Stimulated activated CD4-positive, alpha-beta T cell treated with anti-CD3 and anti-CD28 coated beads, Interleukin-1b, Interleukin-23, amount 100 ng/mL, for 48 hours (primary cell): ENCODE measurements around the gene NCKAP5.

ENCODE experiments used
- DNase-seq: peaks from one replicate; pipeline ENCODE4 v3.0.0-alpha.2; 2020

Gene NCKAP5

GRCh38 chr2:132680544-132680943 is 887.7 kb downstream of the NCKAP5 start:
- DNase-seq, result no peak

- no peak for DNase-seq
Observed at GRCh38 chr2:132678483-132678882, 889.8 kb downstream of the NCKAP5 start.

GRCh38 chr2:132677661-132678060 is 890.6 kb downstream of the NCKAP5 start:
- DNase-seq, result no peak

GRCh38 chr2:132676999-132677398 is 891.3 kb downstream of the NCKAP5 start:
- no peak for DNase-seq

GRCh38 chr2:132671151-132671835 is 897.0 kb downstream of the NCKAP5 start:
- DNase-seq, result no peak

- DNase-seq, result no peak
Observed at GRCh38 chr2:132670496-132671150, 897.6 kb downstream of the NCKAP5 start.

- no peak for DNase-seq
Observed at GRCh38 chr2:132669908-132670495, 898.3 kb downstream of the NCKAP5 start, which contains the start of gene LYPD1. Gene LYPD1, minus strand, starts transcription at chr2:132670205. Its CDS starts 273 bp downstream, at chr2:132669932.

- DNase-seq, result no peak
Observed at GRCh38 chr2:132668987-132669907, 899.0 kb downstream of the NCKAP5 start.

- no peak for DNase-seq
Observed at GRCh38 chr2:132668189-132668823, 900.0 kb downstream of the NCKAP5 start.

GRCh38 chr2:132667706-132668105 is 900.6 kb downstream of the NCKAP5 start:
- DNase-seq, result no peak

- no peak for DNase-seq
Observed at GRCh38 chr2:132665401-132666140, 902.7 kb downstream of the NCKAP5 start.

GRCh38 chr2:132664096-132664495 is 904.2 kb downstream of the NCKAP5 start:
- no peak for DNase-seq

GRCh38 chr2:132662732-132663131 is 905.5 kb downstream of the NCKAP5 start:
- DNase-seq, result no peak

- no peak for DNase-seq
Observed at GRCh38 chr2:132659331-132659730, 908.9 kb downstream of the NCKAP5 start.

- no peak for DNase-seq
Observed at GRCh38 chr2:132656266-132656975, 911.8 kb downstream of the NCKAP5 start.

- DNase-seq, result no peak
Observed at GRCh38 chr2:132654968-132655367, 913.3 kb downstream of the NCKAP5 start.

- DNase-seq, result no peak
Observed at GRCh38 chr2:132654335-132654734, 913.9 kb downstream of the NCKAP5 start.

- DNase-seq, result no peak
Observed at GRCh38 chr2:132652474-132652873, 915.8 kb downstream of the NCKAP5 start.

- DNase-seq, result no peak
Observed at GRCh38 chr2:132651115-132652045, 916.9 kb downstream of the NCKAP5 start.

- DNase-seq, result no peak
Observed at GRCh38 chr2:132646540-132647108, 921.6 kb downstream of the NCKAP5 start.
